ENCODE results near the gene STEAP2. TPM values are rescaled to one million over a fixed set of nuclear protein-coding genes. Genes with fewer than 3 reads are reported as not detected.

The STEAP2 gene
- total RNA-seq, 1 experiment from 2014 or later = 17.0 TPM

DNA sequence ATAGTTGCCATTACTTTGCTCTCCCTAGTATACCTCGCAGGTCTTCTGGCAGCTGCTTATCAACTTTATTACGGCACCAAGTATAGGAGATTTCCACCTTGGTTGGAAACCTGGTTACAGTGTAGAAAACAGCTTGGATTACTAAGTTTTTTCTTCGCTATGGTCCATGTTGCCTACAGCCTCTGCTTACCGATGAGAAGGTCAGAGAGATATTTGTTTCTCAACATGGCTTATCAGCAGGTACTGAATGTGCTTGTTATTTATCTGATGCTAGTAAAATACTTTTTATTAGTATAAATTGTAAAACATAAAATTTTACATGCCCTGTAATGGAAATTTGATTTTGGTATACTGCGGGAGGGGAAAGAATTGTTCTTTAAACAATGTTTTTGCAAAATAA, 15.7 kb downstream of the STEAP2 start:
- no peak for TF ChIP-seq TCF7 (CRISPR knock-in tag; IDR thresholded peaks at IDR 0.05; ENCODE audit: low read depth)
- no peak for TF ChIP-seq OVOL2 (CRISPR knock-in tag; IDR thresholded peaks at IDR 0.05; ENCODE audit: borderline replicate concordance)
- TF ChIP-seq SMAD4 (CRISPR knock-in tag; IDR thresholded peaks at IDR 0.05) = no peak
- no peak for TF ChIP-seq RORB (CRISPR knock-in tag; IDR thresholded peaks at IDR 0.05)
- no peak for TF ChIP-seq NFYB (CRISPR knock-in tag; conservative IDR thresholded peaks at IDR 0.05; ENCODE audit: low read depth)
- TF ChIP-seq, protein P1, sequence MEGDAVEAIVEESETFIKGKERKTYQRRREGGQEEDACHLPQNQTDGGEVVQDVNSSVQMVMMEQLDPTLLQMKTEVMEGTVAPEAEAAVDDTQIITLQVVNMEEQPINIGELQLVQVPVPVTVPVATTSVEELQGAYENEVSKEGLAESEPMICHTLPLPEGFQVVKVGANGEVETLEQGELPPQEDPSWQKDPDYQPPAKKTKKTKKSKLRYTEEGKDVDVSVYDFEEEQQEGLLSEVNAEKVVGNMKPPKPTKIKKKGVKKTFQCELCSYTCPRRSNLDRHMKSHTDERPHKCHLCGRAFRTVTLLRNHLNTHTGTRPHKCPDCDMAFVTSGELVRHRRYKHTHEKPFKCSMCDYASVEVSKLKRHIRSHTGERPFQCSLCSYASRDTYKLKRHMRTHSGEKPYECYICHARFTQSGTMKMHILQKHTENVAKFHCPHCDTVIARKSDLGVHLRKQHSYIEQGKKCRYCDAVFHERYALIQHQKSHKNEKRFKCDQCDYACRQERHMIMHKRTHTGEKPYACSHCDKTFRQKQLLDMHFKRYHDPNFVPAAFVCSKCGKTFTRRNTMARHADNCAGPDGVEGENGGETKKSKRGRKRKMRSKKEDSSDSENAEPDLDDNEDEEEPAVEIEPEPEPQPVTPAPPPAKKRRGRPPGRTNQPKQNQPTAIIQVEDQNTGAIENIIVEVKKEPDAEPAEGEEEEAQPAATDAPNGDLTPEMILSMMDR (IDR thresholded peaks at IDR 0.05) = no peak
- TF ChIP-seq MYBL2 (CRISPR knock-in tag; IDR thresholded peaks at IDR 0.05) = no peak
- TF ChIP-seq, protein P2, sequence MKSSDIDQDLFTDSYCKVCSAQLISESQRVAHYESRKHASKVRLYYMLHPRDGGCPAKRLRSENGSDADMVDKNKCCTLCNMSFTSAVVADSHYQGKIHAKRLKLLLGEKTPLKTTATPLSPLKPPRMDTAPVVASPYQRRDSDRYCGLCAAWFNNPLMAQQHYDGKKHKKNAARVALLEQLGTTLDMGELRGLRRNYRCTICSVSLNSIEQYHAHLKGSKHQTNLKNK (CRISPR knock-in tag; IDR thresholded peaks at IDR 0.05) = no peak
- TF ChIP-seq, protein P3, sequence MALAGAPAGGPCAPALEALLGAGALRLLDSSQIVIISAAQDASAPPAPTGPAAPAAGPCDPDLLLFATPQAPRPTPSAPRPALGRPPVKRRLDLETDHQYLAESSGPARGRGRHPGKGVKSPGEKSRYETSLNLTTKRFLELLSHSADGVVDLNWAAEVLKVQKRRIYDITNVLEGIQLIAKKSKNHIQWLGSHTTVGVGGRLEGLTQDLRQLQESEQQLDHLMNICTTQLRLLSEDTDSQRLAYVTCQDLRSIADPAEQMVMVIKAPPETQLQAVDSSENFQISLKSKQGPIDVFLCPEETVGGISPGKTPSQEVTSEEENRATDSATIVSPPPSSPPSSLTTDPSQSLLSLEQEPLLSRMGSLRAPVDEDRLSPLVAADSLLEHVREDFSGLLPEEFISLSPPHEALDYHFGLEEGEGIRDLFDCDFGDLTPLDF (CRISPR knock-in tag; IDR thresholded peaks at IDR 0.05) = no peak
- no peak for TF ChIP-seq GRHL2 (CRISPR knock-in tag; IDR thresholded peaks at IDR 0.05; ENCODE audit: insufficient replicate concordance, severe bottlenecking)
- no peak for TF ChIP-seq SOX15 (CRISPR knock-in tag; IDR thresholded peaks at IDR 0.05)
- Mint-ChIP-seq H3K27me3 (ENCODE audit: low read depth) (no peaks in the 10 kb centered on the region), H3K9me3 (no peaks in the 10 kb centered on the region), H3K36me3 (peaks cover 3% of the 10 kb centered on the region; the same call in 1 of the 2 replicates), H3K4me3 (no peak overlapping the region), H3K4me1 (peaks cover 39% of the 10 kb centered on the region), H3K27ac (no peak overlapping the region)
- no peak for DNase-seq (ENCODE audit: low spot score)
- no peak for ATAC-seq
- POLR2A ChIA-PET = no interaction called here
- CTCF ChIA-PET = no interaction called here

DNA sequence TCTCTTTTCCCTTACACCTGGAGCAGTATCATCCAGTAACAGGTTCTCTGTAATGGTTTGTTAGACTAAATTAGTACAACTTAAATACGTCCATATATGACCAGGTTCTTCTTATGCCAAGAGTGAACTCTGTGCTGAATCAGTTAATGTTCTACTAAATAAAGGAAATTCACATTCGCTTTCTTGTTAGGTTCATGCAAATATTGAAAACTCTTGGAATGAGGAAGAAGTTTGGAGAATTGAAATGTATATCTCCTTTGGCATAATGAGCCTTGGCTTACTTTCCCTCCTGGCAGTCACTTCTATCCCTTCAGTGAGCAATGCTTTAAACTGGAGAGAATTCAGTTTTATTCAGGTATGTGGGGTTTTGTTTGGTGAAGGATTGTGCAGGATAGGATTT, 18.1 kb downstream of the STEAP2 start:
- Mint-ChIP-seq H3K36me3 (peaks cover 3% of the 10 kb centered on the region; the same call in 1 of the 2 replicates), H3K4me1 (peaks cover 18% of the 10 kb centered on the region), H3K27ac (peak overlapping the region; percentile 24; the same call in 1 of the 2 replicates), H3K27me3 (ENCODE audit: low read depth) (no peaks in the 10 kb centered on the region), H3K4me3 (no peak overlapping the region), H3K9me3 (no peaks in the 10 kb centered on the region)
- ChIA-PET POLR2A (no interaction called here), CTCF (no interaction called here)
- no peak for TF ChIP-seq ETV6 (CRISPR knock-in tag; IDR thresholded peaks at IDR 0.05)
- TF ChIP-seq RORB (CRISPR knock-in tag; IDR thresholded peaks at IDR 0.05) = no peak
- TF ChIP-seq, protein P4, sequence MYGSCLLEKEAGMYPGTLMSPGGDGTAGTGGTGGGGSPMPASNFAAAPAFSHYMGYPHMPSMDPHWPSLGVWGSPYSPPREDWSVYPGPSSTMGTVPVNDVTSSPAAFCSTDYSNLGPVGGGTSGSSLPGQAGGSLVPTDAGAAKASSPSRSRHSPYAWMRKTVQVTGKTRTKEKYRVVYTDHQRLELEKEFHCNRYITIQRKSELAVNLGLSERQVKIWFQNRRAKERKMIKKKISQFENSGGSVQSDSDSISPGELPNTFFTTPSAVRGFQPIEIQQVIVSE (CRISPR knock-in tag; IDR thresholded peaks at IDR 0.05; ENCODE audit: borderline replicate concordance) = no peak
- TF ChIP-seq, protein P1 (IDR thresholded peaks at IDR 0.05) = no peak
- ATAC-seq (no peak), DNase-seq (ENCODE audit: low spot score) (no peak)

DNA sequence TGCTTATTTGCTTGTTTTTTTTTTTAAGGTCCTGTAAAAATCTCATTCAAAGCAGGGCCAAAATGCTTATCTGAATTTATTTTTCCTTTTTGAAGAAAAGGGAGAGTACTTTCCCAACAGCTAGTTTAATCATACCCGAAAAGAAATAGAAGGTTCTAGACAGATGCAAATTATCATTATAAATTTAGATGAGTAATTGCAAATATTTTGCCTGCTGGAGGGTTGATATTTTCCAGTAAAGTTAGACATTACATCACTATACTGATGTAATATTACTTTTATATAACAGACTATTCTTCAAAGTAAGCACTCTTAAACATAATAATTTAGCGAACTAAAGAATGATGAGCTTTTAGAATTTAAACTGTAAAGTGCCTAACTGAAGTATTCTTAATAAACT, 19.3 kb downstream of the STEAP2 start:
- H3K4me3 Mint-ChIP-seq = no peak overlapping the region
- no peak overlapping the region for H3K27ac Mint-ChIP-seq
- H3K9me3 Mint-ChIP-seq = no peaks in the 10 kb centered on the region
- ATAC-seq (no peak), DNase-seq (ENCODE audit: low spot score) (no peak)
- POLR2A ChIA-PET = no interaction called here
- peaks cover 3% of the 10 kb centered on the region; the same call in 1 of the 2 replicates for H3K36me3 Mint-ChIP-seq
- H3K27me3 Mint-ChIP-seq (ENCODE audit: low read depth) = no peaks in the 10 kb centered on the region
- CTCF ChIA-PET = no interaction called here
- peaks cover 8% of the 10 kb centered on the region for H3K4me1 Mint-ChIP-seq
- TF ChIP-seq NR2C2 (CRISPR knock-in tag; IDR thresholded peaks at IDR 0.05) = no peak
- TF ChIP-seq, protein P5, sequence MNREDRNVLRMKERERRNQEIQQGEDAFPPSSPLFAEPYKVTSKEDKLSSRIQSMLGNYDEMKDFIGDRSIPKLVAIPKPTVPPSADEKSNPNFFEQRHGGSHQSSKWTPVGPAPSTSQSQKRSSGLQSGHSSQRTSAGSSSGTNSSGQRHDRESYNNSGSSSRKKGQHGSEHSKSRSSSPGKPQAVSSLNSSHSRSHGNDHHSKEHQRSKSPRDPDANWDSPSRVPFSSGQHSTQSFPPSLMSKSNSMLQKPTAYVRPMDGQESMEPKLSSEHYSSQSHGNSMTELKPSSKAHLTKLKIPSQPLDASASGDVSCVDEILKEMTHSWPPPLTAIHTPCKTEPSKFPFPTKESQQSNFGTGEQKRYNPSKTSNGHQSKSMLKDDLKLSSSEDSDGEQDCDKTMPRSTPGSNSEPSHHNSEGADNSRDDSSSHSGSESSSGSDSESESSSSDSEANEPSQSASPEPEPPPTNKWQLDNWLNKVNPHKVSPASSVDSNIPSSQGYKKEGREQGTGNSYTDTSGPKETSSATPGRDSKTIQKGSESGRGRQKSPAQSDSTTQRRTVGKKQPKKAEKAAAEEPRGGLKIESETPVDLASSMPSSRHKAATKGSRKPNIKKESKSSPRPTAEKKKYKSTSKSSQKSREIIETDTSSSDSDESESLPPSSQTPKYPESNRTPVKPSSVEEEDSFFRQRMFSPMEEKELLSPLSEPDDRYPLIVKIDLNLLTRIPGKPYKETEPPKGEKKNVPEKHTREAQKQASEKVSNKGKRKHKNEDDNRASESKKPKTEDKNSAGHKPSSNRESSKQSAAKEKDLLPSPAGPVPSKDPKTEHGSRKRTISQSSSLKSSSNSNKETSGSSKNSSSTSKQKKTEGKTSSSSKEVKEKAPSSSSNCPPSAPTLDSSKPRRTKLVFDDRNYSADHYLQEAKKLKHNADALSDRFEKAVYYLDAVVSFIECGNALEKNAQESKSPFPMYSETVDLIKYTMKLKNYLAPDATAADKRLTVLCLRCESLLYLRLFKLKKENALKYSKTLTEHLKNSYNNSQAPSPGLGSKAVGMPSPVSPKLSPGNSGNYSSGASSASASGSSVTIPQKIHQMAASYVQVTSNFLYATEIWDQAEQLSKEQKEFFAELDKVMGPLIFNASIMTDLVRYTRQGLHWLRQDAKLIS (CRISPR knock-in tag; IDR thresholded peaks at IDR 0.05; ENCODE audit: borderline replicate concordance) = no peak
- TF ChIP-seq, protein P6, sequence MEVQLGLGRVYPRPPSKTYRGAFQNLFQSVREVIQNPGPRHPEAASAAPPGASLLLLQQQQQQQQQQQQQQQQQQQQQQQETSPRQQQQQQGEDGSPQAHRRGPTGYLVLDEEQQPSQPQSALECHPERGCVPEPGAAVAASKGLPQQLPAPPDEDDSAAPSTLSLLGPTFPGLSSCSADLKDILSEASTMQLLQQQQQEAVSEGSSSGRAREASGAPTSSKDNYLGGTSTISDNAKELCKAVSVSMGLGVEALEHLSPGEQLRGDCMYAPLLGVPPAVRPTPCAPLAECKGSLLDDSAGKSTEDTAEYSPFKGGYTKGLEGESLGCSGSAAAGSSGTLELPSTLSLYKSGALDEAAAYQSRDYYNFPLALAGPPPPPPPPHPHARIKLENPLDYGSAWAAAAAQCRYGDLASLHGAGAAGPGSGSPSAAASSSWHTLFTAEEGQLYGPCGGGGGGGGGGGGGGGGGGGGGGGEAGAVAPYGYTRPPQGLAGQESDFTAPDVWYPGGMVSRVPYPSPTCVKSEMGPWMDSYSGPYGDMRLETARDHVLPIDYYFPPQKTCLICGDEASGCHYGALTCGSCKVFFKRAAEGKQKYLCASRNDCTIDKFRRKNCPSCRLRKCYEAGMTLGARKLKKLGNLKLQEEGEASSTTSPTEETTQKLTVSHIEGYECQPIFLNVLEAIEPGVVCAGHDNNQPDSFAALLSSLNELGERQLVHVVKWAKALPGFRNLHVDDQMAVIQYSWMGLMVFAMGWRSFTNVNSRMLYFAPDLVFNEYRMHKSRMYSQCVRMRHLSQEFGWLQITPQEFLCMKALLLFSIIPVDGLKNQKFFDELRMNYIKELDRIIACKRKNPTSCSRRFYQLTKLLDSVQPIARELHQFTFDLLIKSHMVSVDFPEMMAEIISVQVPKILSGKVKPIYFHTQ (CRISPR knock-in tag; IDR thresholded peaks at IDR 0.05) = no peak
- TF ChIP-seq, protein P4 (CRISPR knock-in tag; IDR thresholded peaks at IDR 0.05; ENCODE audit: borderline replicate concordance) = no peak
